ENCODE results near the gene FGF13. TPM values are rescaled to one million over a fixed set of nuclear protein-coding genes. Genes with fewer than 3 reads are reported as not detected.

Gene FGF13
- polyA plus RNA-seq = 0.29 TPM

- Mint-ChIP-seq H3K36me3 (no peaks in the 10 kb centered on the region), H3K9me3 (peaks cover 0 to 2% (median 0%) of the 10 kb centered on the region in 3 donors), H3K27ac (no peak within 1 kb of the TSS), H3K4me1 (peaks cover 0 to 5% (median 0%) of the 10 kb centered on the region in 3 donors), H3K27me3 (peaks cover 14% of the 10 kb centered on the region), H3K4me3 (peak within 1 kb of the TSS in 2 of 4 donors; percentile 21 to 61)
Observed at GRCh38 chrX:138711399-138712347, at the start of gene FGF13. Gene FGF13, minus strand, starts transcription at chrX:138711717. Its CDS starts 714 bp downstream, at chrX:138711003.

GRCh38 chrX:138759217-138759943 is 47.9 kb upstream of the FGF13 start:
- H3K27me3 Mint-ChIP-seq = peaks cover 5% of the 10 kb centered on the region
- H3K9me3 Mint-ChIP-seq = no peaks in the 10 kb centered on the region

GRCh38 chrX:138756234-138756633 is 44.7 kb upstream of the FGF13 start:
- no peaks in the 10 kb centered on the region for H3K36me3 Mint-ChIP-seq
- H3K4me3 Mint-ChIP-seq = no peak overlapping the region
- peaks cover 5% of the 10 kb centered on the region for H3K27me3 Mint-ChIP-seq
- no peak overlapping the region for H3K27ac Mint-ChIP-seq
- no peaks in the 10 kb centered on the region for H3K9me3 Mint-ChIP-seq
- H3K4me1 Mint-ChIP-seq = no peaks in the 10 kb centered on the region

More at GRCh38 chrX:138759217-138759943, 47.9 kb upstream of the FGF13 start:
- Mint-ChIP-seq H3K27ac (no peak overlapping the region), H3K4me1 (no peaks in the 10 kb centered on the region), H3K4me3 (no peak overlapping the region), H3K36me3 (no peaks in the 10 kb centered on the region)

GRCh38 chrX:138754861-138755260 is 43.3 kb upstream of the FGF13 start:
- Mint-ChIP-seq H3K27ac (no peak overlapping the region), H3K4me3 (no peak overlapping the region), H3K36me3 (no peaks in the 10 kb centered on the region), H3K27me3 (peaks cover 5% of the 10 kb centered on the region), H3K4me1 (peaks cover 0 to under 1% (median 0%) of the 10 kb centered on the region in 3 donors), H3K9me3 (no peaks in the 10 kb centered on the region)

- Mint-ChIP-seq H3K27ac (no peak overlapping the region), H3K4me3 (no peak overlapping the region), H3K36me3 (peaks cover 2% of the 10 kb centered on the region), H3K9me3 (no peaks in the 10 kb centered on the region), H3K4me1 (peaks cover 0 to 2% (median 0%) of the 10 kb centered on the region in 3 donors), H3K27me3 (peaks cover 1% of the 10 kb centered on the region)
Observed at GRCh38 chrX:138748480-138748879, 37.0 kb upstream of the FGF13 start.

- Mint-ChIP-seq H3K4me1 (peaks cover 0 to 2% (median 0%) of the 10 kb centered on the region in 3 donors), H3K27ac (no peak overlapping the region), H3K27me3 (peaks cover 1% of the 10 kb centered on the region), H3K4me3 (no peak overlapping the region), H3K36me3 (peaks cover 2% of the 10 kb centered on the region), H3K9me3 (no peaks in the 10 kb centered on the region)
Observed at GRCh38 chrX:138745196-138745595, 33.7 kb upstream of the FGF13 start.

GRCh38 chrX:138742217-138742616 is 30.7 kb upstream of the FGF13 start:
- Mint-ChIP-seq H3K27ac (no peak overlapping the region), H3K4me1 (no peaks in the 10 kb centered on the region), H3K27me3 (peaks cover 2% of the 10 kb centered on the region), H3K4me3 (no peak overlapping the region), H3K36me3 (no peaks in the 10 kb centered on the region), H3K9me3 (no peaks in the 10 kb centered on the region)

GRCh38 chrX:138740341-138740740 is 28.8 kb upstream of the FGF13 start:
- H3K9me3 Mint-ChIP-seq = no peaks in the 10 kb centered on the region
- H3K4me1 Mint-ChIP-seq = no peaks in the 10 kb centered on the region
- no peak overlapping the region for H3K4me3 Mint-ChIP-seq
- peaks cover 2% of the 10 kb centered on the region for H3K27me3 Mint-ChIP-seq
- no peaks in the 10 kb centered on the region for H3K36me3 Mint-ChIP-seq
- no peak overlapping the region for H3K27ac Mint-ChIP-seq

- Mint-ChIP-seq H3K27ac (no peak overlapping the region), H3K4me3 (no peak overlapping the region), H3K4me1 (no peaks in the 10 kb centered on the region), H3K9me3 (no peaks in the 10 kb centered on the region), H3K27me3 (peaks cover 3% of the 10 kb centered on the region), H3K36me3 (no peaks in the 10 kb centered on the region)
Observed at GRCh38 chrX:138723301-138723700, 11.8 kb upstream of the FGF13 start.

- Mint-ChIP-seq H3K27me3 (peaks cover 7% of the 10 kb centered on the region), H3K4me3 (no peak overlapping the region), H3K27ac (no peak overlapping the region), H3K36me3 (no peaks in the 10 kb centered on the region), H3K9me3 (no peaks in the 10 kb centered on the region), H3K4me1 (no peaks in the 10 kb centered on the region)
Observed at GRCh38 chrX:138719396-138719795, 7.9 kb upstream of the FGF13 start.

GRCh38 chrX:138718941-138719340 is 7.4 kb upstream of the FGF13 start:
- no peaks in the 10 kb centered on the region for H3K36me3 Mint-ChIP-seq
- H3K27ac Mint-ChIP-seq = no peak overlapping the region
- no peaks in the 10 kb centered on the region for H3K9me3 Mint-ChIP-seq
- H3K27me3 Mint-ChIP-seq = peaks cover 7% of the 10 kb centered on the region
- H3K4me3 Mint-ChIP-seq = no peak overlapping the region
- no peaks in the 10 kb centered on the region for H3K4me1 Mint-ChIP-seq

- H3K27ac Mint-ChIP-seq = no peak overlapping the region
- H3K4me3 Mint-ChIP-seq = peak overlapping the region in 2 of 4 donors; percentile 17 to 41
- H3K27me3 Mint-ChIP-seq = peaks cover 14% of the 10 kb centered on the region
- H3K36me3 Mint-ChIP-seq = no peaks in the 10 kb centered on the region
- H3K4me1 Mint-ChIP-seq = peaks cover 0 to 5% (median 0%) of the 10 kb centered on the region in 3 donors
- H3K9me3 Mint-ChIP-seq = peaks cover 0 to 2% (median 0%) of the 10 kb centered on the region in 3 donors
Observed at GRCh38 chrX:138710866-138711341, 613 bp downstream of the FGF13 start.

- Mint-ChIP-seq H3K36me3 (no peaks in the 10 kb centered on the region), H3K27ac (no peak overlapping the region), H3K9me3 (peaks cover 0 to 2% (median 0%) of the 10 kb centered on the region in 3 donors), H3K4me1 (peaks cover 0 to 5% (median 0%) of the 10 kb centered on the region in 3 donors), H3K4me3 (peak overlapping the region in 3 of 4 donors; percentile 4 to 79 (median 74)), H3K27me3 (peaks cover 14% of the 10 kb centered on the region)
Observed at GRCh38 chrX:138709886-138710791, 1.4 kb downstream of the FGF13 start.

GRCh38 chrX:138708268-138708667 is 3.2 kb downstream of the FGF13 start:
- H3K27ac Mint-ChIP-seq = no peak overlapping the region
- H3K4me1 Mint-ChIP-seq = peaks cover 0 to 5% (median 0%) of the 10 kb centered on the region in 3 donors

More at GRCh38 chrX:138708268-138708667, 3.2 kb downstream of the FGF13 start:
- H3K36me3 Mint-ChIP-seq = no peaks in the 10 kb centered on the region
- peaks cover 19% of the 10 kb centered on the region for H3K27me3 Mint-ChIP-seq
- H3K9me3 Mint-ChIP-seq = peaks cover 0 to 4% (median 0%) of the 10 kb centered on the region in 3 donors
- H3K4me3 Mint-ChIP-seq = no peak overlapping the region

Measured in IgD-negative memory B cell (primary cell).